ENCODE measurements around the gene SEMA4C.

The SEMA4C gene

GRCh38 chr2:96843538-96844268 lies 26.2 kb downstream of the SEMA4C start, which contains the start of gene ANKRD23:
TSS of gene ANKRD23 (minus strand) at chr2:96844021. CDS start at chr2:96843992, 29 bp downstream.
- in situ Hi-C loops (cut with MboI; ENCODE audit: low sequenced_read_pairs, unreplicated experiment), result no loop called here
- TF ChIP-seq, protein P1, sequence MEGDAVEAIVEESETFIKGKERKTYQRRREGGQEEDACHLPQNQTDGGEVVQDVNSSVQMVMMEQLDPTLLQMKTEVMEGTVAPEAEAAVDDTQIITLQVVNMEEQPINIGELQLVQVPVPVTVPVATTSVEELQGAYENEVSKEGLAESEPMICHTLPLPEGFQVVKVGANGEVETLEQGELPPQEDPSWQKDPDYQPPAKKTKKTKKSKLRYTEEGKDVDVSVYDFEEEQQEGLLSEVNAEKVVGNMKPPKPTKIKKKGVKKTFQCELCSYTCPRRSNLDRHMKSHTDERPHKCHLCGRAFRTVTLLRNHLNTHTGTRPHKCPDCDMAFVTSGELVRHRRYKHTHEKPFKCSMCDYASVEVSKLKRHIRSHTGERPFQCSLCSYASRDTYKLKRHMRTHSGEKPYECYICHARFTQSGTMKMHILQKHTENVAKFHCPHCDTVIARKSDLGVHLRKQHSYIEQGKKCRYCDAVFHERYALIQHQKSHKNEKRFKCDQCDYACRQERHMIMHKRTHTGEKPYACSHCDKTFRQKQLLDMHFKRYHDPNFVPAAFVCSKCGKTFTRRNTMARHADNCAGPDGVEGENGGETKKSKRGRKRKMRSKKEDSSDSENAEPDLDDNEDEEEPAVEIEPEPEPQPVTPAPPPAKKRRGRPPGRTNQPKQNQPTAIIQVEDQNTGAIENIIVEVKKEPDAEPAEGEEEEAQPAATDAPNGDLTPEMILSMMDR (IDR thresholded peaks at IDR 0.05; ENCODE audit: borderline replicate concordance, control extremely low read depth, extremely low read depth, insufficient read depth, missing control alignments), result no peak
- DNase-seq (ENCODE audit: low spot score), result no peak

DNA sequence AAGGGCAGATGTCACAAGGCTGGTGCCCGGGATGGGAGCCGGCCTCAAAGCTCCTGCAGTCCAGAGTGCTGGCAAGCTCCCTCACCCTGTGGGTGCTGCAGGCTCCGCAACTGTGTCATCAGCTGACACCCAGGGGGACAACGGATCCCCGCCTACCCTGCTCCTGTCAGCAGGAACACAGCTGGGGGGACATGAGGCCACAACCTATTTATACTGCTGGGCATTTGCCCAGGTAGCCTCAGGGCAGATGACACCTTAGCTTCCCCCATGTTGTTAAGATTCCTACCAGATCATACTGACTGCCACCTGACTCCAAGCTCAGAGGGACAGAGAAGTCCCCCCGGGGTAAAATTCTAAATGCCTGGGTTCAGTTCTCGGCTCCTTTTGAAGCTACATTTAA lies 27.3 kb downstream of the SEMA4C start:
- no peak for DNase-seq (ENCODE audit: low spot score)
- TF ChIP-seq, protein P1 (IDR thresholded peaks at IDR 0.05; ENCODE audit: borderline replicate concordance, control extremely low read depth, extremely low read depth, insufficient read depth, missing control alignments), result no peak
- in situ Hi-C loops (cut with MboI; ENCODE audit: low sequenced_read_pairs, unreplicated experiment), result no loop called here

GRCh38 chr2:96841701-96842495 lies 28.0 kb downstream of the SEMA4C start:
- DNase-seq (ENCODE audit: low spot score), result no peak
- TF ChIP-seq, protein P1 (IDR thresholded peaks at IDR 0.05; ENCODE audit: borderline replicate concordance, control extremely low read depth, extremely low read depth, insufficient read depth, missing control alignments), result no peak
- in situ Hi-C loops (cut with MboI; ENCODE audit: low sequenced_read_pairs, unreplicated experiment), result no loop called here

GRCh38 chr2:96839875-96840850 lies 29.7 kb downstream of the SEMA4C start:
- no peak for DNase-seq (ENCODE audit: low spot score)
- TF ChIP-seq, protein P1 (IDR thresholded peaks at IDR 0.05; ENCODE audit: borderline replicate concordance, control extremely low read depth, extremely low read depth, insufficient read depth, missing control alignments), result no peak
- in situ Hi-C loops (cut with MboI; ENCODE audit: low sequenced_read_pairs, unreplicated experiment), result no loop called here

GRCh38 chr2:96839293-96839874 lies 30.5 kb downstream of the SEMA4C start:
- TF ChIP-seq, protein P1 (IDR thresholded peaks at IDR 0.05; ENCODE audit: borderline replicate concordance, control extremely low read depth, extremely low read depth, insufficient read depth, missing control alignments), result no peak
- peak; percentile 52 for DNase-seq (ENCODE audit: low spot score)
- in situ Hi-C loops (cut with MboI; ENCODE audit: low sequenced_read_pairs, unreplicated experiment), result no loop called here
